NOMO-1 treated with DMSO at 0.1 percent for 48 hours (cell line): ENCODE data around the gene APOM.
A peak's percentile ranks its signal among the peaks of the same experiment; 100 is the strongest.

Experiments used
- DNase-seq: peaks from one replicate; lab custom pipeline; 2025; ENCODE audit not compliant: unreplicated experiment; lab: John Stamatoyannopoulos, UW

APOM gene

GRCh38 chr6:31630177-31630934, 25.3 kb upstream of the APOM start:
- DNase-seq, result no peak

- no peak for DNase-seq
These were observed 24.5 kb upstream of the APOM start for GRCh38 chr6:31631209-31631608.

GRCh38 chr6:31631681-31632278, 23.9 kb upstream of the APOM start:
- no peak for DNase-seq

GRCh38 chr6:31632279-31632946, 23.3 kb upstream of the APOM start:
- DNase-seq, result no peak

GRCh38 chr6:31633447-31633846, 22.2 kb upstream of the APOM start:
- DNase-seq, result no peak

- DNase-seq, result no peak
These were observed 21.6 kb upstream of the APOM start for GRCh38 chr6:31634131-31634530.

- DNase-seq, result no peak
These were observed 20.6 kb upstream of the APOM start for GRCh38 chr6:31634969-31635575.

GRCh38 chr6:31636698-31637596, 18.7 kb upstream of the APOM start:
- no peak for DNase-seq

GRCh38 chr6:31639043-31639442, 16.7 kb upstream of the APOM start:
- no peak for DNase-seq

GRCh38 chr6:31639449-31639861, 16.2 kb upstream of the APOM start:
- DNase-seq, result no peak

GRCh38 chr6:31640612-31641011, 15.1 kb upstream of the APOM start:
- no peak for DNase-seq

GRCh38 chr6:31641370-31641769, 14.3 kb upstream of the APOM start:
- DNase-seq, result no peak

GRCh38 chr6:31642798-31643570, 12.7 kb upstream of the APOM start:
- no peak for DNase-seq

- DNase-seq, result no peak
These were observed 11.8 kb upstream of the APOM start for GRCh38 chr6:31643818-31644454.

- no peak for DNase-seq
These were observed 10.4 kb upstream of the APOM start for GRCh38 chr6:31645325-31645724.

- peak; percentile 81 for DNase-seq
These were observed 4.0 kb upstream of the APOM start for GRCh38 chr6:31651602-31652191.

- peak; percentile 97 for DNase-seq
These were observed 2.6 kb upstream of the APOM start for GRCh38 chr6:31652925-31653724.

GRCh38 chr6:31654574-31655348, 933 bp upstream of the APOM start:
- no peak for DNase-seq
